H9 (cell line): ENCODE results near the gene TBC1D7. TPM values are rescaled to one million over a fixed set of nuclear protein-coding genes. Genes with fewer than 3 reads are reported as not detected.

Experiments used
- DNase-seq: peaks from one replicate; pipeline ENCODE4 v3.0.0-alpha.2; 2017
- H2AFZ ChIP-seq: one replicate; pipeline ENCODE4 v1.6.1; 2013; ENCODE audit warnings: mild to moderate bottlenecking, low read length, control low read depth, moderate library complexity
- H2AK5ac ChIP-seq: 2 replicates; pipeline ENCODE4 v1.6.1; 2013; ENCODE audit warnings: low read length, control low read depth, mixed read lengths; ENCODE audit not compliant: insufficient read length
- H2BK120ac ChIP-seq: one replicate; pipeline ENCODE4 v1.6.1; 2013; ENCODE audit warnings: low read depth, mild to moderate bottlenecking, low read length, control low read depth, inconsistent platforms; ENCODE audit not compliant: poor library complexity, severe bottlenecking
- H2BK12ac ChIP-seq: 2 replicates; pipeline ENCODE4 v1.6.1; 2013; ENCODE audit warnings: low read length, control low read depth, mixed read lengths, low read depth; ENCODE audit not compliant: insufficient read length
- H2BK15ac ChIP-seq: 2 replicates; pipeline ENCODE4 v1.6.1; 2013; ENCODE audit warnings: low read depth, low read length, control low read depth
- H2BK20ac ChIP-seq: one replicate; pipeline ENCODE4 v1.6.1; 2013; ENCODE audit warnings: low read depth, mild to moderate bottlenecking, low read length, control low read depth, inconsistent platforms; ENCODE audit not compliant: poor library complexity, severe bottlenecking
- H2BK5ac ChIP-seq: 2 replicates; pipeline ENCODE4 v1.6.1; 2013; ENCODE audit warnings: low read length, control low read depth, mixed read lengths; ENCODE audit not compliant: insufficient read length
- H3K14ac ChIP-seq: 2 replicates; pipeline ENCODE4 v1.6.1; 2013; ENCODE audit warnings: low read length, control low read depth; ENCODE audit not compliant: insufficient read depth
- H3K18ac ChIP-seq: 2 replicates; pipeline ENCODE4 v1.6.1; 2013; ENCODE audit warnings: low read depth, mild to moderate bottlenecking, mixed read lengths, low read length, control low read depth; ENCODE audit not compliant: insufficient read length
- H3K23ac ChIP-seq: 2 replicates; pipeline ENCODE4 v1.6.1; 2013; ENCODE audit warnings: low read length, control low read depth, mixed read lengths, low read depth; ENCODE audit not compliant: insufficient read length
- H3K23me2 ChIP-seq: 2 replicates; pipeline ENCODE4 v1.6.1; 2013; ENCODE audit warnings: low read depth, mild to moderate bottlenecking, mixed read lengths, low read length, control low read depth; ENCODE audit not compliant: insufficient read length, poor library complexity, severe bottlenecking
- H3K27ac ChIP-seq: 2 replicates; pipeline ENCODE4 v1.5.1; 2013; ENCODE audit warnings: low read length, control low read depth, mixed read lengths, low read depth; ENCODE audit not compliant: insufficient read length
- H3K27me3 ChIP-seq: 2 replicates; pipeline ENCODE4 v1.6.1; 2013; ENCODE audit warnings: low read length, control low read depth, inconsistent platforms; ENCODE audit not compliant: insufficient read depth
- H3K4ac ChIP-seq: 2 replicates; pipeline ENCODE4 v1.6.1; 2013; ENCODE audit warnings: low read depth, mild to moderate bottlenecking, control low read depth, inconsistent platforms, low read length, moderate library complexity
- H3K4me1 ChIP-seq: 2 replicates; pipeline ENCODE4 v1.6.1; 2013; ENCODE audit warnings: low read length, control low read depth, inconsistent platforms; ENCODE audit not compliant: insufficient read depth
- H3K4me2 ChIP-seq: 2 replicates; pipeline ENCODE4 v1.6.1; 2013; ENCODE audit warnings: low read length, control low read depth, mixed read lengths; ENCODE audit not compliant: insufficient read length, insufficient read depth
- H3K56ac ChIP-seq: 2 replicates; pipeline ENCODE4 v1.6.1; 2013; ENCODE audit warnings: low read depth, mild to moderate bottlenecking, mixed read lengths, low read length, control low read depth; ENCODE audit not compliant: insufficient read length
- H3K79me1 ChIP-seq: 2 replicates; pipeline ENCODE4 v1.6.1; 2013; ENCODE audit warnings: low read depth, mild to moderate bottlenecking, moderate library complexity, low read length, control low read depth, inconsistent platforms; ENCODE audit not compliant: insufficient read depth, poor library complexity, severe bottlenecking
- H3K79me2 ChIP-seq: 2 replicates; pipeline ENCODE4 v1.6.1; 2013; ENCODE audit warnings: low read length, control low read depth, inconsistent platforms; ENCODE audit not compliant: insufficient read depth
- H3K9ac ChIP-seq: 2 replicates; pipeline ENCODE4 v1.6.1; 2013; ENCODE audit warnings: low read length, control low read depth, mixed read lengths; ENCODE audit not compliant: insufficient read length; ENCODE audit errors: extremely low read depth
- H3K9me3 ChIP-seq: one replicate; pipeline ENCODE4 v1.6.1; 2013; ENCODE audit warnings: low read depth, low read length, inconsistent platforms; ENCODE audit not compliant: control insufficient read depth
- H3T11ph ChIP-seq: one replicate; pipeline ENCODE4 v1.6.1; 2013; ENCODE audit warnings: mild to moderate bottlenecking, low read length, control low read depth, inconsistent platforms
- H4K20me1 ChIP-seq: one replicate; pipeline ENCODE4 v1.6.1; 2013; ENCODE audit not compliant: control insufficient read depth, insufficient read length, insufficient read depth
- H4K5ac ChIP-seq: 2 replicates; pipeline ENCODE4 v1.6.1; 2013; ENCODE audit warnings: low read depth, mild to moderate bottlenecking, mixed read lengths, low read length, control low read depth; ENCODE audit not compliant: insufficient read length
- H4K8ac ChIP-seq: replicated peaks from 2 replicates; pipeline ENCODE4 v1.6.1; 2013; ENCODE audit warnings: low read length, control low read depth, mixed read lengths, low read depth; ENCODE audit not compliant: insufficient read length
- H4K91ac ChIP-seq: 2 replicates; pipeline ENCODE4 v1.6.1; 2013; ENCODE audit warnings: low read depth, mild to moderate bottlenecking, moderate library complexity, mixed read lengths, low read length, control low read depth; ENCODE audit not compliant: insufficient read length
- H3K27ac Mint-ChIP-seq, 3 experiments: 2 replicates in 2 of 3; 3 replicates in 1 of 3; pipeline ENCODE4 v1.8.0; 2020 to 2021; ENCODE audit warnings: mixed read lengths in 3 of 3, mild to moderate bottlenecking in 1 of 3, moderate library complexity in 1 of 3
- H3K27me3 Mint-ChIP-seq: 2 replicates; pipeline ENCODE4 v1.8.0; 2021; ENCODE audit warnings: low read depth, mild to moderate bottlenecking, moderate library complexity, mixed read lengths
- H3K36me3 Mint-ChIP-seq, 3 experiments: 2 replicates in 2 of 3; 3 replicates in 1 of 3; pipeline ENCODE4 v1.8.0; 2020 to 2021; ENCODE audit warnings: low read depth in 3 of 3, mixed read lengths in 3 of 3; ENCODE audit not compliant: insufficient read depth in 1 of 3
- H3K4me1 Mint-ChIP-seq, 2 experiments: 2 replicates each; pipeline ENCODE4 v1.8.0; 2020; ENCODE audit warnings: mixed read lengths in 2 of 2
- H3K4me3 Mint-ChIP-seq, 2 experiments: 2 replicates in 1 of 2; 3 replicates in 1 of 2; pipeline ENCODE4 v1.8.0; 2020 to 2021; ENCODE audit warnings: mild to moderate bottlenecking in 2 of 2, mixed read lengths in 2 of 2, moderate library complexity in 1 of 2
- H3K9me3 Mint-ChIP-seq, 2 experiments: 2 replicates in 1 of 2; 3 replicates in 1 of 2; pipeline ENCODE4 v1.8.0; 2020; ENCODE audit warnings: mild to moderate bottlenecking in 2 of 2, mixed read lengths in 2 of 2, moderate library complexity in 1 of 2
- WGBS: extraction: QIAGEN DNeasy Blood & Tissue Kit; methylation state at CpG from one replicate; pipeline ENCODE4 v1.1.7; 2013; ENCODE audit warnings: missing lambda C conversion rate, low lambda C conversion rate, mixed read lengths; ENCODE audit not compliant: insufficient read length; ENCODE audit errors: extremely low coverage; 5-methylcytosine and 5-hydroxymethylcytosine counted together
- total RNA-seq: library from RNA; stranded (reverse); gene quantifications from 2 replicates; pipeline ENCODE4 v1.2.1, GENCODE V29; 2021
- TF ChIP-seq, protein P1 (sequence below): fragments of 200-600 bp; sonication (generic); conservative IDR thresholded peaks from 3 replicates; pipeline ENCODE4 v1.8.0; 2021; ENCODE audit warnings: antibody characterized with exemption, mild to moderate bottlenecking

The TBC1D7 gene
- total RNA-seq, 1 experiment from 2014 or later: 33.9 TPM

DNA sequence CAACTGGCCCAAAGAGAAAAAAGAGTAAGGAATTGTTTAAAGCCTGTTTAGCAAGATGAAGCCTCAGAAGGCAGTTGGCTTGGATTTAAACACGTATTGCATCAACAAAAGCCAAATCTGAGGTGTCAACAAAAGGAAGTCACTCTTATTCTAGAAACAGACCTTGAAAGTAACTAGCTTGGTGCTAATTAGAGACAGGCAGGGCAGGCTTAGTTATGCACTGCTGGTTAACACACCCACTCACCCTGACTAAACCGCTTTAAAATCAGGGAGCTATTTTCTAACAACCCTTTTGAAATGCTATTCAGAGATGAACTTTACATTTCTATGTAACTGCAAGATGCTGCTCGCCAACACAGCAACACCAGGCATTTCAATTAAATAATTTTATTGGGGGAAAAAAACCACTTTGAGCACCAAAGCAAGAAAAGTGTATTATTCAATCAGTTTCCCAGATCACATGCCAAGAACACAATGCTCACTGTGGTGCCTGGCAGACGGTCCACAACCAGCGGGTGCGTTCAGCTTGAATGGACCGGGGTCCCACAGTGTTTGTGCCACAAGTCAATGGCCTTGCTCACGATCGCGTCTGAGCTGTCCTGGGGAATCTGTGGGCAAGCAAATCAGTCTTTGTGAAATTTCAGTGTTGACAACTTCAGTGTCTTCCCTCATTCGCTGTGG is 23.6 kb downstream of the TBC1D7 start:
- no peak for DNase-seq
- H3K4me1 Mint-ChIP-seq: no peaks in the 10 kb centered on the region
- H4K8ac ChIP-seq: no peak overlapping the region
- H3K4ac ChIP-seq: no peak overlapping the region
- H3K27ac ChIP-seq: no peak overlapping the region
- H3K79me1 ChIP-seq: no peaks in the 10 kb centered on the region
- H3K56ac ChIP-seq: no peak overlapping the region
- H3K4me1 ChIP-seq: no peaks in the 10 kb centered on the region
- no peak overlapping the region for H2BK15ac ChIP-seq
- no peaks in the 10 kb centered on the region for H3K27me3 ChIP-seq
- no peaks in the 10 kb centered on the region for H3K27me3 Mint-ChIP-seq
- H4K20me1 ChIP-seq: no peaks in the 10 kb centered on the region
- no peak overlapping the region for H2BK5ac ChIP-seq
- no peak overlapping the region for H3K18ac ChIP-seq
- no peak overlapping the region for H2BK20ac ChIP-seq
- no peak overlapping the region for H4K5ac ChIP-seq
- no peaks in the 10 kb centered on the region for H3K23me2 ChIP-seq
- H3T11ph ChIP-seq: no peak overlapping the region
- WGBS: no CpG with 5 or more reads among the region's 11 CpGs
- H3K27ac Mint-ChIP-seq: peak overlapping the region in 2 of 3 experiments; percentile 3 to 54; a peak in 1 of 7 replicates
- H3K4me3 Mint-ChIP-seq: no peak overlapping the region
- H3K36me3 Mint-ChIP-seq: peaks cover 16 to 61% (median 59%) of the 10 kb centered on the region in 3 experiments; a peak in 6 of 7 replicates
- H3K23ac ChIP-seq: no peak overlapping the region
- no peak overlapping the region for H3K9ac ChIP-seq
- H3K14ac ChIP-seq: no peak overlapping the region
- no peaks in the 10 kb centered on the region for H3K9me3 Mint-ChIP-seq
- TF ChIP-seq, protein P1, sequence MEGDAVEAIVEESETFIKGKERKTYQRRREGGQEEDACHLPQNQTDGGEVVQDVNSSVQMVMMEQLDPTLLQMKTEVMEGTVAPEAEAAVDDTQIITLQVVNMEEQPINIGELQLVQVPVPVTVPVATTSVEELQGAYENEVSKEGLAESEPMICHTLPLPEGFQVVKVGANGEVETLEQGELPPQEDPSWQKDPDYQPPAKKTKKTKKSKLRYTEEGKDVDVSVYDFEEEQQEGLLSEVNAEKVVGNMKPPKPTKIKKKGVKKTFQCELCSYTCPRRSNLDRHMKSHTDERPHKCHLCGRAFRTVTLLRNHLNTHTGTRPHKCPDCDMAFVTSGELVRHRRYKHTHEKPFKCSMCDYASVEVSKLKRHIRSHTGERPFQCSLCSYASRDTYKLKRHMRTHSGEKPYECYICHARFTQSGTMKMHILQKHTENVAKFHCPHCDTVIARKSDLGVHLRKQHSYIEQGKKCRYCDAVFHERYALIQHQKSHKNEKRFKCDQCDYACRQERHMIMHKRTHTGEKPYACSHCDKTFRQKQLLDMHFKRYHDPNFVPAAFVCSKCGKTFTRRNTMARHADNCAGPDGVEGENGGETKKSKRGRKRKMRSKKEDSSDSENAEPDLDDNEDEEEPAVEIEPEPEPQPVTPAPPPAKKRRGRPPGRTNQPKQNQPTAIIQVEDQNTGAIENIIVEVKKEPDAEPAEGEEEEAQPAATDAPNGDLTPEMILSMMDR: no peak
- no peaks in the 10 kb centered on the region for H3K9me3 ChIP-seq
- no peak overlapping the region for H2BK120ac ChIP-seq
- no peak overlapping the region for H4K91ac ChIP-seq
- no peak overlapping the region for H3K4me2 ChIP-seq
- H2AFZ ChIP-seq: no peak overlapping the region
- no peak overlapping the region for H2BK12ac ChIP-seq
- no peak overlapping the region for H2AK5ac ChIP-seq
- no peaks in the 10 kb centered on the region for H3K79me2 ChIP-seq
